A549 treated with ZK216348 at 1 μM for 4 hours (cell line): ENCODE measurements around the gene MIEF2. TPM values are rescaled to one million over a fixed set of nuclear protein-coding genes. Genes with fewer than 3 reads are reported as not detected.

ENCODE experiments used
- total RNA-seq: library from RNA; stranded (reverse); fragments of 200-300 nt; extraction: Qiagen RNA extraction; gene quantifications from 5 replicates; pipeline ENCODE4 v1.2.3, GENCODE V29; 2022; ENCODE audit warnings: low read depth

Gene MIEF2
- 5.8 to 11.3 TPM (median 10.7 TPM) in 5 replicates for total RNA-seq

GRCh38 chr17:18260332-18261145, at the start of gene MIEF2:
MIEF2 (plus strand) TSS chr17:18260662; CDS start chr17:18262721, 2,059 bp downstream.

GRCh38 chr17:18225121-18225641, 35.3 kb upstream of the MIEF2 start, which contains the start of gene LLGL1:
LLGL1 (plus strand) TSS chr17:18225635; CDS start chr17:18225683, 48 bp downstream.

GRCh38 chr17:18258356-18259038, 2.0 kb upstream of the MIEF2 start, which contains the start of gene FLII:
FLII (minus strand) TSS chr17:18258738; CDS start chr17:18258690, 48 bp downstream.

GRCh38 chr17:18314731-18315561, 54.5 kb downstream of the MIEF2 start, which contains the start of the genes SMCR8 and TOP3A:
SMCR8 (plus strand) TSS chr17:18315293; CDS start chr17:18315790, 497 bp downstream.
TOP3A (minus strand) TSS chr17:18314994; CDS start chr17:18314778, 216 bp downstream.

Other genes starting within 250 kb of the MIEF2 start
- 19.6 to 31.1 TPM (median 27.9 TPM) in 5 replicates for gene ATPAF2, start 221.5 kb upstream of the MIEF2 start, total RNA-seq
- gene GID4, start 221.3 kb upstream of the MIEF2 start, total RNA-seq, result 8.8 to 13.4 TPM (median 10.9 TPM) in 5 replicates
- 37.1 to 59.5 TPM (median 55.4 TPM) in 5 replicates for gene DRG2, start 172.7 kb upstream of the MIEF2 start, total RNA-seq
- 0.24 to 0.75 TPM (median 0.27 TPM) in 5 replicates for gene MYO15A, start 151.9 kb upstream of the MIEF2 start, total RNA-seq
- 49.2 to 61.6 TPM (median 57.5 TPM) in 5 replicates for gene ALKBH5, start 76.8 kb upstream of the MIEF2 start, total RNA-seq
- 7.8 to 19.6 TPM (median 16.7 TPM) in 5 replicates for gene LLGL1, start 35.0 kb upstream of the MIEF2 start, total RNA-seq
- gene FLII, start 1.9 kb upstream of the MIEF2 start, total RNA-seq, result 219 to 292 TPM (median 257 TPM) in 5 replicates
- gene TOP3A, start 54.3 kb downstream of the MIEF2 start, total RNA-seq, result 25.4 to 41.9 TPM (median 37.7 TPM) in 5 replicates
- 13.0 to 18.0 TPM (median 16.6 TPM) in 5 replicates for gene SMCR8, start 54.6 kb downstream of the MIEF2 start, total RNA-seq
- 36.0 to 48.0 TPM (median 45.4 TPM) in 5 replicates for gene SHMT1, start 102.9 kb downstream of the MIEF2 start, total RNA-seq
- gene EVPLL, start 117.1 kb downstream of the MIEF2 start, total RNA-seq, result not detected in 5 replicates
- not detected in 5 replicates for gene LGALS9C, start 216.1 kb downstream of the MIEF2 start, total RNA-seq